DOHH2 (cell line): ENCODE measurements around the gene ADRA1B.

Source experiments
- H3F3A ChIP-seq: fragments of 200-600 bp; sonication (generic), shearing (Covaris generic); 2 replicates; pipeline ENCODE4 v1.6.0; 2016; ENCODE audit warnings: antibody characterized with exemption, mild to moderate bottlenecking; ENCODE audit not compliant: control insufficient read depth, insufficient read depth
- H3K27ac ChIP-seq: fragments of 200-600 bp; sonication (generic); 2 replicates; pipeline ENCODE4 v1.5.1; 2014; ENCODE audit warnings: low read depth, mild to moderate bottlenecking, low read length, moderate library complexity
- H3K27me3 ChIP-seq: fragments of 200-600 bp; sonication (generic); 2 replicates; pipeline ENCODE4 v1.6.1; 2014; ENCODE audit warnings: mild to moderate bottlenecking, low read length, mixed read lengths; ENCODE audit not compliant: control insufficient read depth
- H3K36me3 ChIP-seq: fragments of 200-600 bp; sonication (generic); 2 replicates; pipeline ENCODE4 v1.6.1; 2014; ENCODE audit warnings: mild to moderate bottlenecking, low read length, moderate library complexity, mixed read lengths; ENCODE audit not compliant: control insufficient read depth
- H3K4me1 ChIP-seq: fragments of 200-600 bp; sonication (generic); 2 replicates; pipeline ENCODE4 v1.6.1; 2014; ENCODE audit warnings: mild to moderate bottlenecking, low read length, mixed read lengths; ENCODE audit not compliant: control insufficient read depth
- H3K4me2 ChIP-seq: fragments of 200-600 bp; sonication (generic); 2 replicates; pipeline ENCODE4 v1.6.0; 2014; ENCODE audit warnings: mild to moderate bottlenecking, low read length, moderate library complexity
- H3K4me3 ChIP-seq: fragments of 200-600 bp; sonication (generic); 2 replicates; pipeline ENCODE4 v1.5.1; 2014; ENCODE audit warnings: mild to moderate bottlenecking, low read length, mixed read lengths
- H3K79me2 ChIP-seq: fragments of 200-600 bp; sonication (generic); 2 replicates; pipeline ENCODE4 v1.6.1; 2014; ENCODE audit warnings: mild to moderate bottlenecking, low read length, mixed read lengths; ENCODE audit not compliant: control insufficient read depth
- H3K9me2 ChIP-seq: fragments of 200-600 bp; sonication (generic); replicated peaks from 2 replicates; pipeline ENCODE4 v1.6.1; 2014; ENCODE audit warnings: mild to moderate bottlenecking, low read length, mixed read lengths; ENCODE audit not compliant: control insufficient read depth
- H3K9me3 ChIP-seq: fragments of 200-600 bp; sonication (generic); 2 replicates; pipeline ENCODE4 v1.6.1; 2014; ENCODE audit warnings: antibody characterized with exemption, low read length, mixed read lengths; ENCODE audit not compliant: control insufficient read depth, insufficient read depth
- H4K20me1 ChIP-seq: fragments of 200-600 bp; sonication (generic); 2 replicates; pipeline ENCODE4 v1.6.0; 2014; ENCODE audit warnings: low read depth, mild to moderate bottlenecking, antibody characterized with exemption, low read length, moderate library complexity; ENCODE audit not compliant: control insufficient read depth, insufficient read depth
- CTCF ChIP-seq: fragments of 200-600 bp; sonication (generic); IDR thresholded peaks from one replicate; pipeline ENCODE4 v1.5.1; 2014; ENCODE audit warnings: antibody characterized with exemption, mild to moderate bottlenecking, low read depth, low read length; ENCODE audit not compliant: poor library complexity, severe bottlenecking
- EZH2phosphoT487 ChIP-seq: fragments of 200-600 bp; sonication (generic); IDR thresholded peaks from 2 replicates; pipeline ENCODE4 v1.6.1; 2017; ENCODE audit warnings: borderline replicate concordance, mild to moderate bottlenecking, antibody characterized with exemption, low read length, moderate library complexity, mixed read lengths

The ADRA1B gene

GRCh38 chr5:159916841-159917761 lies 819 bp downstream of the ADRA1B start:
- no peaks in the 10 kb centered on the region for H3K36me3 ChIP-seq
- H3K4me3 ChIP-seq = no peak overlapping the region
- peaks cover 23% of the 10 kb centered on the region for H3K27me3 ChIP-seq
- no peaks in the 10 kb centered on the region for H3F3A ChIP-seq
- H3K79me2 ChIP-seq = no peaks in the 10 kb centered on the region
- TF ChIP-seq CTCF = no peak
- no peak for TF ChIP-seq EZH2phosphoT487
- no peak overlapping the region for H3K27ac ChIP-seq
- H3K9me3 ChIP-seq = no peaks in the 10 kb centered on the region
- no peaks in the 10 kb centered on the region for H3K4me1 ChIP-seq
- no peaks in the 10 kb centered on the region for H3K9me2 ChIP-seq
- no peaks in the 10 kb centered on the region for H4K20me1 ChIP-seq
- H3K4me2 ChIP-seq = no peak overlapping the region

- Histone ChIP-seq H3K27ac (no peak overlapping the region), H3K4me3 (no peak overlapping the region), H4K20me1 (no peaks in the 10 kb centered on the region), H3K9me2 (no peaks in the 10 kb centered on the region), H3K4me2 (no peak overlapping the region), H3K27me3 (peaks cover 23% of the 10 kb centered on the region), H3F3A (no peaks in the 10 kb centered on the region), H3K36me3 (no peaks in the 10 kb centered on the region), H3K9me3 (no peaks in the 10 kb centered on the region), H3K4me1 (no peaks in the 10 kb centered on the region), H3K79me2 (no peaks in the 10 kb centered on the region)
- TF ChIP-seq CTCF (no peak), EZH2phosphoT487 (no peak)
Observed at GRCh38 chr5:159917994-159918393, 1.7 kb downstream of the ADRA1B start.

GRCh38 chr5:159921721-159922120 lies 5.4 kb downstream of the ADRA1B start:
- H3K9me2 ChIP-seq = no peaks in the 10 kb centered on the region
- no peaks in the 10 kb centered on the region for H3K9me3 ChIP-seq
- H3F3A ChIP-seq = no peaks in the 10 kb centered on the region
- no peak overlapping the region for H3K4me2 ChIP-seq
- H3K27me3 ChIP-seq = peaks cover 14% of the 10 kb centered on the region
- no peaks in the 10 kb centered on the region for H3K36me3 ChIP-seq
- H3K79me2 ChIP-seq = no peaks in the 10 kb centered on the region
- no peaks in the 10 kb centered on the region for H4K20me1 ChIP-seq
- no peak overlapping the region for H3K27ac ChIP-seq
- no peaks in the 10 kb centered on the region for H3K4me1 ChIP-seq
- TF ChIP-seq CTCF = no peak
- no peak for TF ChIP-seq EZH2phosphoT487
- no peak overlapping the region for H3K4me3 ChIP-seq
